GM19452 (cell line): ENCODE results near the gene DCTN3.

Source experiments
- ATAC-seq: cut with Tn5 transposase; IDR thresholded peaks from one replicate; pipeline ENCODE4 v1.9.1; 2021; ENCODE audit not compliant: unreplicated experiment

Gene DCTN3

GRCh38 chr9:34575241-34575640, 45.1 kb downstream of the DCTN3 start:
- no peak for ATAC-seq

- ATAC-seq = no peak
Observed at GRCh38 chr9:34574571-34574970, 45.7 kb downstream of the DCTN3 start.

DNA sequence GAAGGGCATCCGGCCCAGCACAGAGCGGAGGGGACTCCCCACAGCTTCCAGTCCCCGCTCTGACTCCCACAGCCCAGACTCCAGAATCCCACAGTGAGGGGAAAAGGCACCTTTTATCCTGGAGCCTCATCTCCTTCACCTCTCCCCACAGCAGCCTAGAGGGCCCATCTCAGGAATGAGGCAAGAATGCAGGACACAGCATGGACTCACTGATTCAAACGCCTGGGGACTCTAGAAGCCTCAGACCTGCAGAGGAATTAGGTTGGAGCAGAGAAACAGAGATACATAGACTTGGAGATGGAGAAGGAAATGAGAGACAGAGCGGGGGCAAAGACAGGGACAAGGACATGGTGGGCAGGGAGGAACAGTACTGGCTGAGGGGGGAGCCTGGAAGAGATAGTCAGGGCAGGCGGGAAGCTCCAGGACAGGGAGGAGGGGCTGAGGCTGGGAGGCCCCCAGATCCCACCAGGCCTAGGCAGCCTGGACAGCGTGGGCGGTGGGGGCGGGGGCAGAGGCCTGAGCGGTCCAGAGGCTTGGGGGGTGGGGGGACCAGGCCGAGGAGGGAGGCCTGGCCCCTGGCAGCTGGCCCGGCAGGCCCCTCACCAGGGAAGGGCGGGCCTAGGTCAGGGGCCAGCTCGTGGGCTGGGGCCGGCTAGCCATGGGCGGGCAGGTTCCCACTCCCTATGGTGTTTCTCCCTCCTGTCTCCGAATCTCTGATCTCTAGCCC, 46.5 kb downstream of the DCTN3 start:
- ATAC-seq = no peak

GRCh38 chr9:34572628-34573027, 47.7 kb downstream of the DCTN3 start:
- ATAC-seq = no peak

GRCh38 chr9:34572092-34572491, 48.2 kb downstream of the DCTN3 start:
- ATAC-seq = no peak

GRCh38 chr9:34571481-34571810, 48.8 kb downstream of the DCTN3 start:
- no peak for ATAC-seq

- ATAC-seq = no peak
Observed at GRCh38 chr9:34570809-34571480, 49.4 kb downstream of the DCTN3 start.

DNA sequence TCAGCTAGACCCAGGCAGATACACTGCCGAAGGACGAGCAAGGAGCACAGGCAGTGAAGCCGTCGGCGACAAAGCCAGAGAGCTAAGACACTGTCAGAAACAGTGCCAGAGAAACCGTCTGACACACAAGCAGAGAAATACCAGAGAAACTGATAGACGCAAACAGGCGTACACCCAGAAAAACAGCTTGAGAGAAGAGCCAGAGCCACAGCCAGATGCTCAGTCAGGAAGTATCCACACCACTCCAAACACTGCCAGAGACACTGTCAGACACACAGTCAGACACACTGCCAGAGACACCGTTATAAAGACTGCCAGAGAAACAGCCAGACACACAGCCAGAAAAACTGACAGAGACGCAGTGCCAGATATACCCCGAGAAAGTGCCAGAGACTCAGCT, 49.9 kb downstream of the DCTN3 start:
- no peak for ATAC-seq

- no peak for ATAC-seq
Observed at GRCh38 chr9:34568774-34569173, 51.5 kb downstream of the DCTN3 start.

GRCh38 chr9:34568133-34568532, 52.2 kb downstream of the DCTN3 start:
- ATAC-seq = no peak

GRCh38 chr9:34566972-34567371, 53.3 kb downstream of the DCTN3 start:
- no peak for ATAC-seq

DNA sequence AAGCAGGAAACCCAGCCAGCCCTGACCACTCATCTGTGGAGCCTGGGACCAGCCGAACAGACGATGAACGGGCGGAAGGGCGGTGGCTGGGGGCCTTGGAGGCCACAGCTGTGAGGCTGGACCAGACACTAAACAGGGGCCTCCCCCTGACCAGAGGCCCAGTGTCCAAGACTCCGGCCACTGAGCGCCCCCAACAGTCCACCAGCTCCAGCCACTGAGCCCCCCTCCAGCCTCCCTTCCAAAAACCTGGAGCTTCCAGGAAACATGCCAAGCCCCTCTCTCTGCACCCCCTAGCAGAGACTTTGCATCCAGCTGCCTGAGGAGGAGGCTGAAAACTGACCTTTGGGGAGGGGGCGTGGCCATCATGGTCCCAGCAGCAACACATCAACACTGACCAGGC, 54.0 kb downstream of the DCTN3 start:
- ATAC-seq = no peak

DNA sequence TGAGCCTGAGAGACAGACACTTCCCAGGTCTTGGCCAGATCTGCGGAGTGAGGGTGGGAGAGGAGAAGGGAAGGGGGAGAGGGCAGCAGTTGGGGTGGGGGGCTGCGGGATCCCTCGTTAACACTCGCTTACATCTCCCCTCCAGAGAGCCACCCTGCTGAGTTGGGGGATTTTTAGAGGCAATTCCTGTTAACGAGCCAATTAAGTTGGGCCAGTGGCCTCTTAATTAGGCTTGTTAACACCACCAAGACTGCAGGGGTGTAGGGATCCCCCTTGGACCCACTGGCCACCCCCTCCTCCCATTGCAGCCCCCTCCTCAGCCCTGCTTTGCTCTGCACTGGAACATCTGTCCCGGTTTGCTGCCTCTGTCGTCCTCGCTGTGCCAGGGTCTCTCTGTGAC, 54.4 kb downstream of the DCTN3 start:
- ATAC-seq = no peak

- ATAC-seq = no peak
Observed at GRCh38 chr9:34564617-34565016, 55.7 kb downstream of the DCTN3 start.
